Erythroblast (primary cell): ENCODE data around the gene AGK.

Experiments used
- GATA1 ChIP-seq: IDR thresholded peaks from 2 replicates; pipeline ENCODE4 v1.6.1; 2011; ENCODE audit warnings: low read depth, mild to moderate bottlenecking, control low read depth, low read length, moderate library complexity
- POLR2A ChIP-seq: IDR thresholded peaks from 2 replicates; pipeline ENCODE4 v1.6.1; 2011; ENCODE audit warnings: mild to moderate bottlenecking, low read length

DNA sequence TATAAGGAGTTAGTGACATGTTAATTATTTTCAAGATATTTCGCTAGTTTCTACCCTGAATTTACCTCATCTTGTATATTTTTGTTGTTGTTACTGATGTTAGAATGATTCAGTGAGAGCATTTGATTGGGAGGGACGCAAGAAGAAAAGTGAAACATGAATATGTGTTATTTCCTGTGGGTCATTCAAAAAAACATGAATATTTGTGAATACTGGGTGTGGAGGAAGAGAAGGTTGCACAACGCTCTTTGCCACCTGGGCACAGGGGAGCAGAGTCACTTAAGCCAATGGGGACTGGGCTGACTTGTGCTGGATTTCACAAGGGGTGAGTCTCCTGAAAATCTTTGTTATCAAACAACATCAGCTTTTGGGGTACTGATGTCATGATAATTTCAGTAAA is 39.5 kb downstream of the AGK start:
- TF ChIP-seq POLR2A (no peak), GATA1 (no peak)
